Right hindlimb (tissue), 1 donor: ENCODE data around the gene USP24.
"Not testable (repeated sequence)": the region's sequence is repeated elsewhere in the genome, so short reads cannot be mapped to it uniquely, and the experiment has no call there.

ENCODE experiments used
- DNase-seq: peaks from one replicate; pipeline ENCODE4 v3.0.0-alpha.2; 2018

USP24 gene

DNA sequence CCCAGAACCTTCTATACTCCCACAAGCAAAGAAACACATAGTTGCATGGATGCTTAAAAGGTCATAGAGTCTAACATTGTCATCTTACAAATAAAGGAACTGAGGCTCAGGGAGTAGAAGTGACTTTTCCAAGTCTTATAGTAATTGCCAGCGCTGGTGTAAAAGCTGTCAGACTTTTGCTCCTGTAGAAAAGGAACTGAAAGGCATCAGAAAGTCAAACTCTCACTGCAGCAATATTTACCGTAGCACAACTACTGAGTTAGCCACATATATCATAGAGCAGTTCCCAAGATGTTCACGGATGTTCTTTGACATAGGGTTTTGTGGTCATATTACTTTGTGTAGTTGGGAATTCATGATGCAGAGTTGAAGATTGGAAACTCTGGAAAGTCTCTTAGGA, 16.6 kb upstream of the USP24 start:
- no peak for DNase-seq

DNA sequence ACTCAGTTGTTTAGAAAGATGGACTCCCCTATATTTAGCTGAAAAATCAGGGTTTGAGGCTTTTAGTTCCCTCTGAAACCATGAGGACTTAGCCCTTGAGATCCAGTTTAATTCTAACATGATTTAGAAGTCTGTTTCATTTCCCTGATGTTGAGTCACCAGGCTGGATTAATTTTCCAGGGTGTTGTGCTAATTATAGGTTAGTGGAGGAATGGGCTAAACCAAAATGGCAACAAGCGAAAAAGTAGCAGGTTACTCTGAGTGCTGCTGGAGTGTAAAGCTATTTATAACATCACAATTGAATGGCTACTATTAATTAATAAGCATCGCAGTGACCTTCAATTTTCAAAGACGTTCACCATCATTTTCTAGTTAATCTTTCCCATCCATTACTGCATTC, 15.5 kb upstream of the USP24 start:
- DNase-seq, result no peak

DNA sequence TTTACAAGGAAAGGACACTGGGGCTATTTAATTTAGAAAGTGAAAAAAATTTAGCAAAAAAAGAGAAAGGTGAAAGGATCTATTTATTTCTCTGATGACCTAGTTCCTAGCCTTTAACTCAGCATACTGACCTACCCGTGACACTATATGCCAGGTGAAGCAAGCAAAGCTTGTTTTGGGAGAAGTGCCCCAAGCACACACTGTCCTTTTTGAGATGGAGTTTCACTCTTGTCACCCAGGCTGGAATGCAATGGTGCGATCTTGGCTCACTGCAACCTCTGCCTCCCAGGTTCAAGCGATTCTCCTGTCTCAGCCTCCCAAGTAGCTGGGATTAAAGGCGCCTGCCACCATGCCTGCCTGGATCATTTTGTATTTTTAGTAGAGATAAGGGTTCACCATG, 14.6 kb upstream of the USP24 start:
- DNase-seq, result not testable (repeated sequence)

DNA sequence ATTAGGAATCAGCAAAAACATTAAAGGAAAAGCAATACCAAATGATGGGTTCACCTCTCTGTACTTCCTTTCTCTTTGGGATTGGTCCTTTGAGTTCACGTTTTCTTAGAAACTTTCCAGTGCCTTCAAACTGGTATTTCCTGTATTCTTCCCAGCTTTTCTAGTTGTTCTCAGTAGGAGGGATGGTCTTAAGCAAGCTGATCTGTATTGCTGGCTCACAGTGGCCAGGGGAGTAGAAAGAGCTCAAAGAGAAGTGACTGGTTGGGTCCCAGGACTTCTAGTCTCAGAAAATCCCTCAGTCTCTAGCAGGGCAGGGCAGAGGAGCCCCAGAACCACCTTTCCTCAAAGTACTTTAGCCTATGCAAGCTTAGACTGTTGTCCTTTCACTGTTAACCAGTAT, 10.1 kb upstream of the USP24 start:
- DNase-seq, result no peak

DNA sequence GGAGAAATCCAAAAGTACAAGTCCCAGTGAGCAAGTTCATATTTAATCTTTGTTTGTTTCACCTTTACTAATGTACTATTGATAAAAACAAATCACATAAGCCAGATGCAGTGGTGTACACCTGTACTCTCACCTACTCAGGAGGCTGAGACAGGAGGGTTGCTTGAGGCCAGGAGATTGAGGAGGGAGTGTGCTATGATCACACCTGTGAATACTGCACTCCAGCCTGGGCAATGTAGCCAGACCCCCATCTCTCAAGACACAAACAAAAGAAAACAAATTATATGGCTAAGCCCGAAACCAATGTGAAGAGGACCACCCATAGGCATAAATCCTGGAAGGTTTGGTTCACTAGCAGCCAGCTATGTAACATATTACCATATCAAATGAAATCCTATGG, 9.6 kb upstream of the USP24 start:
- no peak for DNase-seq

DNA sequence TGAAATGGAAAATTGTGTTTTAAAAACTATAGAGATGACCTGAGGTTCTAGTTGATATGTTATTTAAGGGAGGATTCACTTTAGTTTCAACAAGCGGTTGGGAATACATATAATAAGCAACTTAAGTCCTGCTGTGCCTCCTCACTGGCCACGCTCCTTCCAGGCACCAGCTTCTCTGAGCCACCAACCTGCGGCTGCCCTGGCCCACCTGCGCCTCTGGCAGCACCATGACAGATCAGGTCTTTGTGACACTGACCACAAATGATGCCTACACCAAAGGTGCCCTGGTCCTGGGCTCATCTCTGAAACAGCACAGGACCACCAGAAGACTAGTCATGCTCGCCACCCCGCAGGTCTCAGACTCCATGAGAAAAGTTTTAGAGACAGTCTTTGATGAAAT, 7.0 kb upstream of the USP24 start:
- no peak for DNase-seq

DNA sequence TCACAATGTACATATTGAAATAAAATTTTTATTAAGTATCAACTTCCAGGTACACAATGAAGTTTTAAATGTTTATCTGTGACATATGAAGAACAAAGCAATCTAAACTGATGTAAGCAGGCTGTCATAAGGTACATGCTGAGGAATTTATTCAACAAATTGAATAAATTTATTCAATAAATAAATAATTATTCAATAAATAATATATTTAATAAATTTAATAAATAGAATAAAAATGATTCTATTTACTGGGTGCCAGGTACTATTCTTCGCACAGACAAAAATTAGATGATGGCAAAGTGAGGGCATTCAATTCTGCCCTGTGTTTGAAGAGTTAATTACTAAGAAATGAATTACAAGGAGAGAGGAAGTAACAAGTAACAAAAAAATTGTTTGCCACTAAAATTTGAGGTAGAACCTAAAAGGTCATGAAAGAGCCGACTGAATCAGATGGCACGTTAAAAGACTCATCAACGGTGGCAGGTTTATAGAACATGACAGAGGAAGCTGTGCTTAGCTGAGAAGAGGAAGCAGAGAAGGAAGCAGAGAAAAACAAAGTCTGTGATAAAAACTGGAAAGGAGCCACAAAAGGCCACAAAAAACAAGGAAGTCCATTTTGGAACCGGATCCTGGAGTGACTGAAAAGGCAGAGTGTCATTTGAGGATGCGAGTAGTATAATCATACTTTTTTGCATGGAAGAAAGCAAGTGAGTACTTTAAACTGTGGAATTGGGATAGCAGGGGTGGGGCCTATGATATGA, 2.2 kb upstream of the USP24 start:
- no peak for DNase-seq

GRCh38 chr1:55216096-55216495, 932 bp upstream of the USP24 start:
- no peak for DNase-seq

DNA sequence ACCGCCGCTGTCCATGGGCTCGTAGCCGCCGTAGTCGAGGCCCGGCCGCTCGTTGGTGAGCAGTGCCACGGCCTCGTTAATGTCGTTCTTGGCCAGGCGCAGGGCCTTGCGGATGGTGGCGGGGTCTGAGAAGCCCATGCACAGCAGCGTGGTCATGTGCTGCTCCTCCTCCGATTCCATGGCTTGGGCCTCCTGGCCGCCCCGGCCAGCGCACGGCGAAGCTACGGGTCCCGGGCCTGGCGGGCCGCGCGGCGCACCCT, 300 bp downstream of the USP24 start:
- peak; percentile 59 for DNase-seq

GRCh38 chr1:55214212-55214933, 791 bp downstream of the USP24 start:
- DNase-seq, result peak; percentile 52

- no peak for DNase-seq
These were observed 1.3 kb downstream of the USP24 start for GRCh38 chr1:55213885-55214211.

DNA sequence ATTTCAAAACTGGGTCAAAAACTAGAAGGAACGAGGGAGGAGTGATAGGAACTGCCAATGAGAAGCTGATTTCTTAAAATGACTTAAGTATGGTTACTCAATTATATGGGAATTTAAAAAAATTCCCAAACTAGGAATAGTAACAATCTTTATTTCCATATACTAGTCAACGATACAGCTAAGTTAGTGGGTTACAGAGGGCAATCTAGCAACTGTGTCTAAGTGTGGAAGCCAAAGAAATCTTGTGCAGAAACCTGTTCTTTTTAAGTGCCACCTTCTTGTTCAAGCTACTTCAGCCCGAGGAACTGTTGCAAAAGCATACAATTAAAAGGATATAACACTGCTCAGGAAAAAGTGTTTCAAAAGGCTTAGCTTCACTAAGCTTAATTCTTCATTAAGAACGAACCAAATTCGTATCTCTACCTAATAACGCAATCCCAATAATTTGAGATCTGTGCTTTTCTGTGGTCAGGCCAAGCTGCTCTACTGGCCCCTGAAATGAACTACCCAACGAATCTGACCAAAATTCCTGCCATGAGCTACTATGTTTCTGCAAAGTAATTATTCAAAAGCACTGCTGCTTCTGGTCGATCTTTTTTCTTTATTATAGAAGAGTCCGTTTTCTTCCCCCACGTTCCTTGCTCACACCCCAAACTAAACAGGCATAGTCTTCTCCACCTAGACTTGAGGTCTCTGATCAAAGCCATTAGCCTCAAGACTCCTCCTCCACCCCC, 1.8 kb downstream of the USP24 start:
- DNase-seq, result no peak

DNA sequence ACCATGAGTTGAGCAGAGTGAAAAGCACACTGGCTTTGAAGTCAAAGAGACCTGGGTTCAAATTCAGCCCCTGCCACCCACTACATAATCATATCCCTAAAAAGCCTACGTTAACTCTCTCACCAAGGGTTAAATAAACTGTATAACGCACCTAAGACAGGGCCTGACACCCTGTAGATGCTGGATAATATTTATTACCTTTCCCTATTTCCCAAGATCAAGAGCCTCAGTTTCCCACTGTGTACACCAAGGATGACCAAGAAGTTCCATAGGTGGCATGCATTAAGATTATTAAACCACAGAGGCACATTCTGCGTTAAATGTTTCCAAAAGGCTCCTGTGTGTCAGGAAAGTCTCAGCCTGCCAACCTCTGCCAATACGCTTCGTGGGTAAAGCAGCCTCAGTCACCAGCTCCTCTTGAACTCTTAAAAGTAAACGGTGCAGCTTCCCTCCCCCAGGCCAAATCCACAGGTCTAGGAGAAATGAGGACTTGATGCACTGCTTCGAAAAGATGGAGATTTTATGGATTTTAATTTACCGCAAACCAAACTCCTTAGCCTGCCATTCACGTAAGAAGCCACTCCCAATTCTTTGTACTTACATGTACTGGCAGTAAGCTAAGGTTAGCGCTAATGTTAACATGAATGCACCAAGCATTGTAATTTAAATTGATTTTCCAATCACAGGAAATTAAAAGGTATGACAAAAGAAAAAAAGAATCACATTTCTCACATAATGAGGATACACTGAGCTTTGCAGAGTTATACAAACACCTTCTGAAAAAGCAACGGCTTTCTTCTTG, 2.6 kb downstream of the USP24 start:
- no peak for DNase-seq

DNA sequence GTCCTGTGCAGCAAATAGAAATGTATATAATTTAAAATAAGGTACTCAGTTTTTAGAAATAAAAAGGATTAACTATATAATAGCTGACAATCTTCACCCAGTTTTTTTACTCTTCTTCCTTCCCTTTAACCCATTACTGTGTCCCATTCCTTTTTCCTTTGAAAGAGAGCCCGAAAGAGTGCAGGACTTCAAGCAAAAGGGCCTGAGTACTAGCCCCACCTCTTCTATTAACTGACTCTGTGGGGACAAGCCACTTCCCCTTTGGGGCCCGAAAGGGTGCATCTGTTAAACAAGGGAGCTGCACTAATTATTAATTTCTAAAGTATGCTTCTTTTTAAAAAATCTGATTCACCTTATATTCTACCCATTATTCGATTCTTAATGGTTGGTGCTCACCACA, 3.3 kb downstream of the USP24 start:
- no peak for DNase-seq

- no peak for DNase-seq
These were observed 4.0 kb downstream of the USP24 start for GRCh38 chr1:55210990-55211801.

- DNase-seq, result no peak
These were observed 5.9 kb downstream of the USP24 start for GRCh38 chr1:55209247-55209646.

- no peak for DNase-seq
These were observed 9.0 kb downstream of the USP24 start for GRCh38 chr1:55206210-55206609.

GRCh38 chr1:55204997-55205396, 10.2 kb downstream of the USP24 start:
- no peak for DNase-seq

DNA sequence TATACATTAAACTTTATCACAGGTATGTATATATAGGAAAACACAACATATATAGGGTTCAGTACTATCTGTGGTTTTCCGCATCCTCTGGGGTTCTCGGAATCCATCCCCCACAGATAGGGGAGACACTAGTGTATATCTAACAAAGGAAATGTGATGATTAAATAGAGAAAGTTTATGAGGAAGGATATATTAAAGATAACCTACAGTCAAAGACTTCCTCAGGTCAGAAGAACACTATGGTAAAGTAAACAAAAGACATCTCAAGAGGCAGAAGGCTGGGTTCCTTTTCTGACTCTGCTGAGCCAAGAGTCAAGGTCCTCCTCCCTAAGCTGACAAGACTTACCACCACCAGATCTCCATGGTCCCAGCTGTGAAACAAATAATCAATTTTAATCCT, 12.1 kb downstream of the USP24 start:
- DNase-seq, result no peak

DNA sequence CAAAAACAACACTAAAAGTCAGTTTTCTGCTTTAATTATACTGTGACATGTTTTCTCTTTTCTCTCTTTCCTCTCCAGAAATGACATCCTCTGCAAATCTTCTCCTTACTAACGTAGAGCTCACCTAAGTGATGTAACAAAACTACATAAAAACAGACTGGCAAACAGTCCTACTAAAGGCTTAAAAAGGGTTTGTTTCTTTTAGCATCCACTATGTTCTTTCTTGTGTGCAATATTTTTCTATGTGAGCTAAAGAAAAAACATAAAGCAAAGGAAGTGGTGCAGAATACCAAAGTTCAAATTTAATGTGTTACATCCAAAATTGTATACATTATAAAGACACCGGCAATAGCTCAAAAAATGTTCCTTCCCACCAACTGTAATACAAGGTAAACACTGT, 14.5 kb downstream of the USP24 start:
- DNase-seq, result no peak

GRCh38 chr1:55199735-55200134, 15.4 kb downstream of the USP24 start:
- DNase-seq, result not testable (repeated sequence)

DNA sequence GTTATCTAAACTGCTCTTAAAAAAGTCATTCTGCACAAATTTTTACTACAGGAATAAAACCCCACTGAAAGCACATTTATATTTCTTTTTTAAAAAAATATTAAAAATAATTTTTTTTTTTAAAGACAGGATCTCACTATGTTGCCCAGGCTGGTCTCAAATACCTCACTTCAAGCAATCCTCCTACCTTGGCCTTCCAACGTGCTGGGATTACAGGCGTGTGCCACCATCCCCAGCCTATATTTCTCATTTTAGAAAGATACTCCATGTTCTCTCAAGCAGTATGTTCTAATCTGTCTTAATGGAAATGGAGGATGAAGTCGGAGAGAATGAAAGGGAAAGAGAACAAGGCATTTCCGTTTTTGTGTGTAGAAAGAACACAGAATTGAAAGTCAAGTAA, 17.1 kb downstream of the USP24 start:
- no peak for DNase-seq

- no peak for DNase-seq
These were observed 18.1 kb downstream of the USP24 start for GRCh38 chr1:55197099-55197498.
